ENCODE results near the gene PCBP4. TPM values are rescaled to one million over a fixed set of nuclear protein-coding genes. Genes with fewer than 3 reads are reported as not detected.

The PCBP4 gene
- total RNA-seq, 2 experiments from 2014 or later: 2.0 to 12.5 TPM

- Histone ChIP-seq H2AFZ (ENCODE audit: low read length) (no peak overlapping the region), H3K4me2 (ENCODE audit: low read length) (no peak overlapping the region), H3K36me3 (ENCODE audit: insufficient read depth, low read length) (no peaks in the 10 kb centered on the region), H3K79me2 (ENCODE audit: insufficient read depth, low read depth, low read length) (no peaks in the 10 kb centered on the region), H3K9me2 (ENCODE audit: insufficient read depth, low read length) (no peaks in the 10 kb centered on the region), H3K4me3 (ENCODE audit: low read depth, low read length, poor library complexity, severe bottlenecking) (no peak overlapping the region), H4K20me1 (ENCODE audit: insufficient read depth, low read length) (no peaks in the 10 kb centered on the region), H3K4me1 (ENCODE audit: insufficient read depth, low read length, poor library complexity, severe bottlenecking) (no peaks in the 10 kb centered on the region), H3K9me3 (ENCODE audit: low read length) (no peaks in the 10 kb centered on the region), H3K27ac (ENCODE audit: low read depth, low read length, poor library complexity, severe bottlenecking) (no peak overlapping the region)
- no peak for TF ChIP-seq CTCF (conservative IDR thresholded peaks at IDR 0.05; ENCODE audit: low read length)
- no peak for TF ChIP-seq EZH2phosphoT487 (IDR thresholded peaks at IDR 0.05; ENCODE audit: borderline replicate concordance, low read depth, low read length)
- BruUV-seq (replicated peaks): no TSS peak
- CTCF ChIA-PET (ENCODE audit: unreplicated experiment): no interaction called here
- POLR2A ChIA-PET: interaction anchor here (0.7 kb wide), 1 partner anchor 730 kb away, joined by 5 read pairs; no protein-coding TSS in a partner anchor
- no peak for DNase-seq (ENCODE audit: low spot score)
- intact Hi-C loops (cut with micrococcal nuclease; ENCODE audit: unreplicated experiment): no loop called here
Observed at GRCh38 chr3:51916418-51916817, 50.8 kb downstream of the PCBP4 start.

- Histone ChIP-seq H4K20me1 (ENCODE audit: insufficient read depth, low read length) (no peaks in the 10 kb centered on the region), H3K9me2 (ENCODE audit: insufficient read depth, low read length) (no peaks in the 10 kb centered on the region), H3K4me1 (ENCODE audit: insufficient read depth, low read length, poor library complexity, severe bottlenecking) (no peaks in the 10 kb centered on the region), H3K79me2 (ENCODE audit: insufficient read depth, low read depth, low read length) (no peaks in the 10 kb centered on the region), H3K9me3 (ENCODE audit: low read length) (no peaks in the 10 kb centered on the region), H2AFZ (ENCODE audit: low read length) (no peak overlapping the region), H3K4me3 (ENCODE audit: low read depth, low read length, poor library complexity, severe bottlenecking) (no peak overlapping the region), H3K36me3 (ENCODE audit: insufficient read depth, low read length) (no peaks in the 10 kb centered on the region), H3K27ac (ENCODE audit: low read depth, low read length, poor library complexity, severe bottlenecking) (no peak overlapping the region), H3K4me2 (ENCODE audit: low read length) (no peak overlapping the region)
- no TSS peak for BruUV-seq (replicated peaks)
- CTCF ChIA-PET (ENCODE audit: unreplicated experiment): no interaction called here
- POLR2A ChIA-PET: no interaction called here
- DNase-seq (ENCODE audit: low spot score): no peak
- intact Hi-C loops (cut with micrococcal nuclease; ENCODE audit: unreplicated experiment): no loop called here
- no peak for TF ChIP-seq EZH2phosphoT487 (IDR thresholded peaks at IDR 0.05; ENCODE audit: borderline replicate concordance, low read depth, low read length)
- no peak for TF ChIP-seq CTCF (conservative IDR thresholded peaks at IDR 0.05; ENCODE audit: low read length)
Observed at GRCh38 chr3:51908026-51908425, 59.2 kb downstream of the PCBP4 start.

Small RNA genes within 50 kb of the gene (small RNA-seq; reads per million reads assigned to genes)
- gene AC115284.1: not detected

Other genes with a start within 250 kb of the PCBP4 start
- not detected in 2 replicates for gene IQCF6, start 188.2 kb downstream of the PCBP4 start, total RNA-seq (2014; rRNA removed; shearing (Covaris generic))
- gene IQCF6, start 188.2 kb downstream of the PCBP4 start, total RNA-seq (2022): not detected in 2 replicates
- not detected in 2 replicates for gene IQCF2, start 105.8 kb downstream of the PCBP4 start, total RNA-seq (2014; rRNA removed; shearing (Covaris generic))
- not detected in 2 replicates for gene IQCF2, start 105.8 kb downstream of the PCBP4 start, total RNA-seq (2022)
- not detected in 2 replicates for gene IQCF5, start 91.9 kb downstream of the PCBP4 start, total RNA-seq (2014; rRNA removed; shearing (Covaris generic))
- not detected in 2 replicates for gene IQCF5, start 91.9 kb downstream of the PCBP4 start, total RNA-seq (2022)
- gene IQCF1, start 64.1 kb downstream of the PCBP4 start, total RNA-seq (2014; rRNA removed; shearing (Covaris generic)): not detected in 2 replicates
- not detected in 2 replicates for gene IQCF1, start 64.1 kb downstream of the PCBP4 start, total RNA-seq (2022)
- gene RRP9, start 25.6 kb downstream of the PCBP4 start, total RNA-seq (2014; rRNA removed; shearing (Covaris generic)): 36.9 and 41.1 TPM in 2 replicates
- gene RRP9, start 25.6 kb downstream of the PCBP4 start, total RNA-seq (2022): 26.5 and 34.4 TPM in 2 replicates
- gene PARP3, start 25.1 kb downstream of the PCBP4 start, total RNA-seq (2014; rRNA removed; shearing (Covaris generic)): 8.1 and 11.9 TPM in 2 replicates
- gene PARP3, start 25.1 kb downstream of the PCBP4 start, total RNA-seq (2022): 11.0 and 12.0 TPM in 2 replicates
- not detected in 2 replicates for gene GPR62, start 12.1 kb downstream of the PCBP4 start, total RNA-seq (2014; rRNA removed; shearing (Covaris generic))
- gene GPR62, start 12.1 kb downstream of the PCBP4 start, total RNA-seq (2022): not detected in 2 replicates
- 11.3 and 16.1 TPM in 2 replicates for gene ABHD14B, start 6.6 kb upstream of the PCBP4 start, total RNA-seq (2014; rRNA removed; shearing (Covaris generic))
- gene ABHD14B, start 6.6 kb upstream of the PCBP4 start, total RNA-seq (2022): 40.1 and 41.4 TPM in 2 replicates
- gene ABHD14A, start 7.6 kb upstream of the PCBP4 start, total RNA-seq (2014; rRNA removed; shearing (Covaris generic)): 3.7 and 7.5 TPM in 2 replicates
- gene ABHD14A, start 7.6 kb upstream of the PCBP4 start, total RNA-seq (2022): 8.9 and 10.5 TPM in 2 replicates
- 0.54 and 3.3 TPM in 2 replicates for gene ACY1, start 16.1 kb upstream of the PCBP4 start, total RNA-seq (2014; rRNA removed; shearing (Covaris generic))
- 4.0 and 5.6 TPM in 2 replicates for gene ACY1, start 16.1 kb upstream of the PCBP4 start, total RNA-seq (2022)
- gene RPL29, start 28.4 kb upstream of the PCBP4 start, total RNA-seq (2014; rRNA removed; shearing (Covaris generic)): 1,739 and 1,781 TPM in 2 replicates
- 1,513 and 1,535 TPM in 2 replicates for gene RPL29, start 28.4 kb upstream of the PCBP4 start, total RNA-seq (2022)
- gene DUSP7, start 89.1 kb upstream of the PCBP4 start, total RNA-seq (2014; rRNA removed; shearing (Covaris generic)): 8.4 and 11.4 TPM in 2 replicates
- gene DUSP7, start 89.1 kb upstream of the PCBP4 start, total RNA-seq (2022): 13.5 and 14.4 TPM in 2 replicates
- gene POC1A, start 187.0 kb upstream of the PCBP4 start, total RNA-seq (2014; rRNA removed; shearing (Covaris generic)): 34.5 and 40.0 TPM in 2 replicates
- gene POC1A, start 187.0 kb upstream of the PCBP4 start, total RNA-seq (2022): 41.0 and 46.2 TPM in 2 replicates
- gene ALAS1, start 230.7 kb upstream of the PCBP4 start, total RNA-seq (2014; rRNA removed; shearing (Covaris generic)): 24.5 and 34.4 TPM in 2 replicates
- gene ALAS1, start 230.7 kb upstream of the PCBP4 start, total RNA-seq (2022): 43.3 and 43.6 TPM in 2 replicates